RCC 7860 (cell line): Measurements from ENCODE around the gene HMGB3.

ENCODE experiments used
- DNase-seq: peaks from one replicate; pipeline ENCODE4 v3.0.0-alpha.2; 2015; ENCODE audit warnings: low spot score
- FAIRE-seq: peaks from 2 replicates; lab custom pipeline; 2012; peaks lifted over from hg19 to GRCh38; lab: Jason Lieb, UNC

Gene HMGB3

DNA sequence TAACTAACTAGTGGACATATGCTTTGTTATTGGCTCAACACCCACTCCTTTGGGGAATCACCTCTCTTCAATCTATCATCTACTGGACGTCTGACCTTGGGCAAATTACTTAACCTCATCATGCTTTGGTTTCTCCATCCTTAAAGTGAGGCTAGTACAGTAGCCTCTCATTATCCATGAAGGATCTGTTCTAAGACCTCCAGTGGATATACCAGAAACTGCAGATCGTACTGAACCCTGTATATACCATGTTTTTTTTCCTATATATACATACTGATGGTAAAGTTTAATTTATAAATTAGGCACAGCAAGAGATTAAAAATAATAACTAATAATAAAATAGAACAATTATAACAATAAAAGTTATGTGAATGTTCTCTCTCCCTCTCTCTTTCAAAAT lies 56.2 kb downstream of the HMGB3 start:
- no peak for FAIRE-seq

More for the DNA sequence above, 56.2 kb downstream of the HMGB3 start:
- no peak for DNase-seq
